LHCN-M2 (cell line): ENCODE results near the gene ARNT2. TPM values are rescaled to one million over a fixed set of nuclear protein-coding genes. Genes with fewer than 3 reads are reported as not detected.
"Not testable (repeated sequence)": the region's sequence is repeated elsewhere in the genome, so short reads cannot be mapped to it uniquely, and the experiment has no call there.

Source experiments
- DNase-seq: peaks from one replicate; pipeline ENCODE4 v3.0.0-alpha.2; 2012; ENCODE audit warnings: low read depth
- total RNA-seq: library from RNA; depleted of rRNA; stranded (reverse); fragments of >200 nt; gene quantifications from 2 replicates; pipeline ENCODE4 v1.2.3, GENCODE V29; 2014

The ARNT2 gene
- total RNA-seq, 1 experiment from 2014 or later = 17.9 TPM

- DNase-seq = no peak
Measured at GRCh38 chr15:80490431-80490990, 86.3 kb downstream of the ARNT2 start.

- DNase-seq = no peak
Measured at GRCh38 chr15:80491163-80491847, 87.1 kb downstream of the ARNT2 start.

GRCh38 chr15:80492409-80492808 is 88.2 kb downstream of the ARNT2 start:
- DNase-seq = no peak

GRCh38 chr15:80492874-80493273 is 88.7 kb downstream of the ARNT2 start:
- DNase-seq = no peak

GRCh38 chr15:80494351-80494751 is 90.2 kb downstream of the ARNT2 start:
- DNase-seq = peak; percentile 70

- no peak for DNase-seq
Measured at GRCh38 chr15:80494756-80495155, 90.6 kb downstream of the ARNT2 start.

GRCh38 chr15:80495401-80495942 is 91.3 kb downstream of the ARNT2 start:
- DNase-seq = no peak

- DNase-seq = no peak
Measured at GRCh38 chr15:80496096-80496495, 91.9 kb downstream of the ARNT2 start.

GRCh38 chr15:80497221-80497620 is 93.0 kb downstream of the ARNT2 start:
- no peak for DNase-seq

- DNase-seq = no peak
Measured at GRCh38 chr15:80498652-80499051, 94.5 kb downstream of the ARNT2 start.

GRCh38 chr15:80500021-80500420 is 95.8 kb downstream of the ARNT2 start:
- DNase-seq = no peak

GRCh38 chr15:80501476-80501875 is 97.3 kb downstream of the ARNT2 start:
- no peak for DNase-seq

- no peak for DNase-seq
Measured at GRCh38 chr15:80502782-80503181, 98.6 kb downstream of the ARNT2 start.

- DNase-seq = no peak
Measured at GRCh38 chr15:80503319-80503952, 99.3 kb downstream of the ARNT2 start.

GRCh38 chr15:80504931-80505330 is 100.7 kb downstream of the ARNT2 start:
- no peak for DNase-seq

GRCh38 chr15:80506286-80506893 is 102.2 kb downstream of the ARNT2 start:
- DNase-seq = no peak

- DNase-seq = no peak
Measured at GRCh38 chr15:80507131-80507530, 102.9 kb downstream of the ARNT2 start.

GRCh38 chr15:80507638-80508316 is 103.6 kb downstream of the ARNT2 start:
- no peak for DNase-seq

- no peak for DNase-seq
Measured at GRCh38 chr15:80508783-80509182, 104.6 kb downstream of the ARNT2 start.

GRCh38 chr15:80509800-80510199 is 105.6 kb downstream of the ARNT2 start:
- DNase-seq = no peak

GRCh38 chr15:80510985-80511384 is 106.8 kb downstream of the ARNT2 start:
- DNase-seq = not testable (repeated sequence)
